ENCODE results near the gene TNRC6B.

Gene TNRC6B

DNA sequence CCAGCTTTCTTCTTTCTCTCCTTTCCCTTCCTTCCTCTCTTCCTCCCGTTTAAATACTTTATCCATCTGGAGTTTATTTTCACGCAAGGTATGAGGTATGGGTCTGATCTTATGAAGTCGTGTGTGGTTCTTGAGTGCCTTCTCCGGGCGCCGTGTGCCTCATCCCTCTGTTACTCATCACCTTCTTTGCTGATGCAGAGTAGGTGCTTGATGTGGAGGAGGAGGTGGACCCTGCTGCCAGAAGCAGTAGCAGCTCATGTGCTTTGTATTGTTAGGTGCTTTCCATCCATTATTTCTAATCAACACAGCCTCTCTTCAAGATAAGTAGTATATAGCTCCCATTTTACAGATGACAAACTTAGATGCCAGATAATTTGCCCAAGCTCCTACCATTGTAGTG, 47.0 kb downstream of the TNRC6B start:
- H3K4me1 ChIP-seq = 0 out of 2 replicates have a peak, but pooled peaks cover 5% of the 10 kb centered on the region
- H3K4me3 ChIP-seq (ENCODE audit: low read depth, low read length) = no peak overlapping the region
- no peaks in the 10 kb centered on the region for H3K36me3 ChIP-seq
- DNase-seq = no peak
- no peaks in the 10 kb centered on the region for H3K27me3 ChIP-seq
- TF ChIP-seq, protein P1, sequence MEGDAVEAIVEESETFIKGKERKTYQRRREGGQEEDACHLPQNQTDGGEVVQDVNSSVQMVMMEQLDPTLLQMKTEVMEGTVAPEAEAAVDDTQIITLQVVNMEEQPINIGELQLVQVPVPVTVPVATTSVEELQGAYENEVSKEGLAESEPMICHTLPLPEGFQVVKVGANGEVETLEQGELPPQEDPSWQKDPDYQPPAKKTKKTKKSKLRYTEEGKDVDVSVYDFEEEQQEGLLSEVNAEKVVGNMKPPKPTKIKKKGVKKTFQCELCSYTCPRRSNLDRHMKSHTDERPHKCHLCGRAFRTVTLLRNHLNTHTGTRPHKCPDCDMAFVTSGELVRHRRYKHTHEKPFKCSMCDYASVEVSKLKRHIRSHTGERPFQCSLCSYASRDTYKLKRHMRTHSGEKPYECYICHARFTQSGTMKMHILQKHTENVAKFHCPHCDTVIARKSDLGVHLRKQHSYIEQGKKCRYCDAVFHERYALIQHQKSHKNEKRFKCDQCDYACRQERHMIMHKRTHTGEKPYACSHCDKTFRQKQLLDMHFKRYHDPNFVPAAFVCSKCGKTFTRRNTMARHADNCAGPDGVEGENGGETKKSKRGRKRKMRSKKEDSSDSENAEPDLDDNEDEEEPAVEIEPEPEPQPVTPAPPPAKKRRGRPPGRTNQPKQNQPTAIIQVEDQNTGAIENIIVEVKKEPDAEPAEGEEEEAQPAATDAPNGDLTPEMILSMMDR (IDR thresholded peaks at IDR 0.05; ENCODE audit: low read depth, low read length) = no peak
- no peaks in the 10 kb centered on the region for H3K9me3 ChIP-seq

DNA sequence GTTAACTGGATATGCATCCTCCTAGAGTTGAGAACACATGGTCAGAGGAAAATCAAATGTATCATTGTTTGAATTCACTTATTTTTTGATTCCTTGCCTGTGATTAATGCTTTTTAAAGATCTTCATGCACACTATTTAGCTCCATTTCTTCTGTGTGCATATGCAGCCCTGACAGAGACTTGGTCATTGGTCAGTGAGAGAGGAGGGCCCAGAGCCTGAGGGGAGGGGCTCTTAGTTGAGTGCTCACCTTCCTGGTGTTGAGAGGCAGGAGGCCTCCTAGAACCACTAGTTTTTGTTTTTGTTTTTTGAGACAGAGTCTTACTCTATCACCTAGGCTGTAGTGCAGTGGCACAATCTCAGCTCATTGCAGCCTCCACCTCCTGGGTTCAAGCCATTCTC, 48.9 kb downstream of the TNRC6B start:
- Histone ChIP-seq H3K36me3 (no peaks in the 10 kb centered on the region), H3K4me1 (0 out of 2 replicates have a peak, but pooled peaks cover 5% of the 10 kb centered on the region), H3K4me3 (ENCODE audit: low read depth, low read length) (no peak overlapping the region), H3K9me3 (no peaks in the 10 kb centered on the region), H3K27me3 (no peaks in the 10 kb centered on the region)
- TF ChIP-seq, protein P1 (IDR thresholded peaks at IDR 0.05; ENCODE audit: low read depth, low read length) = no peak
- no peak for DNase-seq

DNA sequence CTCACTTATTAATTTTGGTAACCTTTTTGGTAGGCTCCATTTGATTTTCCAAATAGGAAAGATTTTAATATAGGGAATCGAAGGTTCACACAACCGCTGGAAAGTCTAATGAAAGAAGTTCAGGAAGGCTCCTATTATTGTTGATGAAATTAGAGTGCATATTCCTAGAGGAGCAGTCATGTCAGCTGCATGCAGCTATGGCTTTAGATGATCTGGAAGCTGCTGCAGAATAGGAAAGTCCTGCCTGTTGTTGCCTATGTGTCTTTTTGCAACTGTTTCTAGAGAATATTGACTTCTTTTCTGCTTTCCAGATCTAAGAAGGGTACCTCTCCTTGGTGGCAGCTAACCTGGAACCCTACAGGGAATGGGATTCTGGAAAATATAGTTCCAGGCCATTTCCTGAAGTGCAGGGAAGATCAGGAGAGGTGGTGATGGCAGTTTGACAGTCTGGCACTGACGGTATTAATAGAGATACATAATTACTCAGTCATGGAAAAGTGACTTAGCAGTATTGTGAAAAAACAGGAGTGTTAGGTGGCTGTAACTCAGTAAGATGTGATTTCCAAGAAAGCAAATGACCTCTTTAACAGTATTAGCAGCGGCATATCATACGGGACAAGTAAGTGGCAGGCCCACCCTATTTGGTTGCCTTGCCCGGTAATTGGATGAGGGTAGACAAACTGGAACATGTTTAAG, 54.0 kb downstream of the TNRC6B start:
- H3K4me1 ChIP-seq = peaks cover 12% of the 10 kb centered on the region
- no peak overlapping the region for H3K4me3 ChIP-seq (ENCODE audit: low read depth, low read length)
- no peaks in the 10 kb centered on the region for H3K9me3 ChIP-seq
- TF ChIP-seq, protein P1 (IDR thresholded peaks at IDR 0.05; ENCODE audit: low read depth, low read length) = no peak
- H3K36me3 ChIP-seq = peaks cover 4% of the 10 kb centered on the region; the same call in 1 of the 2 replicates
- DNase-seq = no peak
- H3K27me3 ChIP-seq = no peaks in the 10 kb centered on the region

DNA sequence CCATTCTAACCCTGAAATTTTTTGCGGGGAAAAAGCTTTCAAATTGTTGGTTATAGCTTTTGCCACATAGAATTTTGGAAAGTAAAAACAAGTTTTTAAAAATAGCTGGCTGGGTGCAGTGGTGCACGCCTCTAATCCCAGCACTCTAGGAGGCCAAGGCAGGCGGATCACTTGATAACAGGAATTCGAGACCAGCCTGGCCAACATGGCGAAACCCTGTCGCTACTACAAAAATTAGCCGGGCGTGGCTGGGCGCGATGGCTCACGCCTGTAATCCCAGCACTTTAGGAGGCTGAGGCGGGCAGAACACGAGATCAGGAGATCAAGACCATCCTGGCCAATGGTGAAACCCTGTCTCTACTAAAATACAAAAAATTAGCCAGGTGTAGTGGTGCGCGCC, 54.9 kb downstream of the TNRC6B start:
- H3K4me1 ChIP-seq = peaks cover 12% of the 10 kb centered on the region
- H3K4me3 ChIP-seq (ENCODE audit: low read depth, low read length) = no peak overlapping the region
- no peaks in the 10 kb centered on the region for H3K27me3 ChIP-seq
- H3K36me3 ChIP-seq = peaks cover 4% of the 10 kb centered on the region; the same call in 1 of the 2 replicates
- TF ChIP-seq, protein P1 (IDR thresholded peaks at IDR 0.05; ENCODE audit: low read depth, low read length) = no peak
- DNase-seq = no peak
- no peaks in the 10 kb centered on the region for H3K9me3 ChIP-seq

DNA sequence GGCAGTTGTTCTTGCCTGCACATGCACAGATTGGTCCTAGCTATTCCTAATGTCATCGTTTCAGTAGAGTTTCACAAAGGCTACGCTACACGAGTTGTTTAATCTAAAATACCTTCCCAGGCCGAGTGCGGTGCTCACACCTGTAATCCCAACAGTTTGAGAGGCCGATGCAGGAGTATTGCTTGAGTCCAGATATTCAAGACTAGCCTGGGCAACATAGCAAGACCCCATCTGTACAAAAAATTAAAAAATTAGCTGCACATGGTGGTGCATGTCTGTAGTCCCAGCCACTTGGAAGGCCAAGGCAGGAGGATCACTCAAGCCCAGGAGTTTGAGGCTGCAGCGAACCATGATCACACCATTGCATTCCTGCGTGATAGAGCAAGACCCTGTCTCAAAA, 56.2 kb downstream of the TNRC6B start:
- H3K27me3 ChIP-seq = no peaks in the 10 kb centered on the region
- TF ChIP-seq, protein P1 (IDR thresholded peaks at IDR 0.05; ENCODE audit: low read depth, low read length) = no peak
- H3K36me3 ChIP-seq = peaks cover 4% of the 10 kb centered on the region; the same call in 1 of the 2 replicates

DNA sequence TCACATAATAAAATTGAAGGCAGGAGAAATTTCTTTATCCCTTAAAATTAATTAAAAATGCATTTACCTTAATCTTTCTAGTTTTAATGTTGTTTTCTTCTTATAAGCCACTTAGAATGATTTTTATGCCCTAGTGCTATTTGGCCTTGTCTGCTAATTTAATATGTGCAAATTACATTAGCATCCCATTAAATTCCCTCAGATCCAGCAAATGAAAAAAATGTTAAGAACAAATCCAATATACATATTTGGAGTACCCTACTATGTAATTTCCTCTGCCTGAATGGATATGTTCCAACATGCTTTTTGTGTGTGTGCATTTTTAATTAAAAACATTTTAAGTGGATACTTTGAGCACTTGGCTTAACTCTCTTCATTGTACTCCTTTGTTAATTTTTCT, 56.9 kb downstream of the TNRC6B start:
- DNase-seq = no peak
- Histone ChIP-seq H3K27me3 (no peaks in the 10 kb centered on the region), H3K4me3 (ENCODE audit: low read depth, low read length) (no peak overlapping the region), H3K36me3 (peaks cover 4% of the 10 kb centered on the region; the same call in 1 of the 2 replicates), H3K4me1 (peaks cover 12% of the 10 kb centered on the region), H3K9me3 (no peaks in the 10 kb centered on the region)
- TF ChIP-seq, protein P1 (IDR thresholded peaks at IDR 0.05; ENCODE audit: low read depth, low read length) = no peak

More for the DNA sequence above, 56.2 kb downstream of the TNRC6B start:
- Histone ChIP-seq H3K4me1 (peaks cover 12% of the 10 kb centered on the region), H3K4me3 (ENCODE audit: low read depth, low read length) (no peak overlapping the region), H3K9me3 (no peaks in the 10 kb centered on the region)
- DNase-seq = no peak

All from BE2C (cell line).